HG03571 (cell line): Measurements from ENCODE around the gene ANKRD61.
"Not testable (repeated sequence)": the region's sequence is repeated elsewhere in the genome, so short reads cannot be mapped to it uniquely, and the experiment has no call there.

Experiments used
- ATAC-seq: cut with Tn5 transposase; IDR thresholded peaks from one replicate; pipeline ENCODE4 v1.9.1; 2021; ENCODE audit not compliant: unreplicated experiment

ANKRD61 gene

DNA sequence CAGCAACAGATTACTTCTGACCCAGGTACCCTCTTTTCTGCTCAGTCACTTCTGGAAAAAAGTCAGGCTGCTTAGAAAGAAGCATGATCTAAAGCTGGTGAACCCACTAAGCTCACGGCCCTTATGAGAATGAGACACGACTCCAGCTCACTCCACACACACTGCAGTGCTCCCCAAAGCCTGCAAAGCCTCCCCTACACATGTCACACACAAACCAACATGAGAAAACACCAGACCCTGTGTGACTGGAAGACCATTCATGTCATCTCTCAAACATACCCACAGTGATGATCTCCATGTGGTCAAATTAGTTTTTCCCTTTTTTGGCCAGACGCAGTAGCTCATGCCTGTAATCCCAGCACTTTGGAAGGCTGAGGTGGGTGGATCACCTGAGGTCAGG lies 391 bp downstream of the ANKRD61 start:
- ATAC-seq: no peak

DNA sequence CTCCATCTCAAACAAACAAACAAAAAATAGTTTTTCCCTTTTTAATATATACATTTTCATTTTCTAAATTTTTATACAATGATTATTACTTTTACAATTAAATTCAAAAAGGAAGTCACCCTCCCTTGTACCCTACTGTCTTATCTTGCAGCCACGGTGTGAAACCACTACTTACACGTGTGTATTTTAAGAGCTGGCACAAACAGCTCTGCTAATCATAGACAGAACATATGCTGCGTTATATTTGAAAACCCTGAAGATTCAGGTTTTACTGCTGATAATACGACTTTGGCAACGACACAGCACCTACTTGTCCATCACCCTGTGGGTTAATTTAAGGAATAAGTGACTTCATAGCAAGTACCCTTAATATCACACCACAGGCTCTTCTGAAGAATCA lies 991 bp downstream of the ANKRD61 start:
- ATAC-seq: no peak

DNA sequence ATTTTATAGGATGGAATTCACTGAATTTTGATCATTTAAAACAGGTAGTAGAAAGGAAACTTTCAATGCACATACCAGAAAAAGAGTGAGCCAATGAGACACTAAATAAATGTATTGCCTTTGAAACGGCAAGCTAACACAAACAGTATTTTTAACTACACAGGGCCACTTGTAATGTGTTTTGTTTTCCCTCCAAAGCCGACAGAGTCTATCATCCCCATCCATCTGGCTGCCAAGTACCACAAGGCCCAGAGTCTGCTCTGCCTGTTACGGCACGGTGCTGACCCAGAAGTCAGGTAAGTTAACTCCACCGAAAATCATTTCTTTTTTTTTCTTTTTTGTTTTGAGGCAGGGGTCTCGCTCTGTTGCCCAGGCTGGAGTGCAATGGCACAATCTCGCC lies 1.5 kb downstream of the ANKRD61 start:
- ATAC-seq: no peak

DNA sequence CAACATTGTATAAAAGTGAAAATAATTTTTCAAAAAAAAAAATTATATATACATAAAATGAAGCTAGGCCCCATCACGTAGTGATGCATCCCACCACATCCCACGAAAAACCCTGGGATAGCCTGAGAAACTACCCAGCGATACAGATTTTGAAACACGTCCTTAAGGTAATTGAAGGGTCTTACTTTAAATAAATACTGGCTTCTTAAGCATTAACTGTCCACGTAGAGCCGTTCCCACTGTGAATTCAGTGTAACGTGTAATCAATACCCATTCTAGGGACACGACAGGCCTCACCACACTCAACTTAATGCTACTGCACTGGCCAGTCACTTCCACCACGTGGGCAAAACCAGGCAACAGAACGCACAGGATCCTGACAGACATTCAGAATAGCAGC lies 4.0 kb downstream of the ANKRD61 start:
- no peak for ATAC-seq

DNA sequence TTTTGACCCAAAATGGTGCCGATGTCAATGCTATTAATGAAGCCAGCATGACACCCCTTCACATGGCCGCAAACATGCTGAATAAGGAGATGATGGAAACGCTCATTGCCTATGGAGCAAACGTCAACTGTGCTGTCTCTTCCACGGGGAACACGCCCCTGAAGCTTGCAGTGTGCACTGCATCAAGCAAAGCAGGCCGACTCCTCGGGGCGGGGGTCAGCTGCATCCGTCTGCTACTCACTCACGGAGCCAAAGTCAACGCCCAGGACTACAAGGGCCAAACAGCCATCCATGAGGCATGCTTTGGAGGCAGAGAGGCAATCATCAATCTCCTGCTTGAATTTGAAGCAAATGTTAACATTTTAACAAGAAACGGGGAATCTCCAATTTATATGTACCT lies 4.5 kb downstream of the ANKRD61 start:
- no peak for ATAC-seq

DNA sequence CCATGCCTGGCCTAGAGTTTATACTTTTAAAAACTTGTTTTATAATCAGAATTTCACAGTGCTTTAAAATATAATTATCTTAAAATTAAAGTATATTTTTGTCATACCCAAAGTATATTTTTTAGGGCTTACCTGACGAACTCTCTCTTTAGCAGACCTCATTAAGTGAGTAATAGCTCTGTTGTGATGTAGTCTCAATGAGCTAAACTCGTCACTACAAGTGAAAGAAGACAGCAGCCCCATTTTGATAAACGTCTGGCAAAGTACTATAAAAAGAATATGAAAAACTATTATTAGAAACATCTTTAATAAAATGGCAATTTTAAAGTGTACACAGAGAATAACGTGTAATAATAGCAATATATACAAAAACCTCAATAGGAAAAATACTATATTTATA lies 18.6 kb downstream of the ANKRD61 start:
- ATAC-seq: no peak

DNA sequence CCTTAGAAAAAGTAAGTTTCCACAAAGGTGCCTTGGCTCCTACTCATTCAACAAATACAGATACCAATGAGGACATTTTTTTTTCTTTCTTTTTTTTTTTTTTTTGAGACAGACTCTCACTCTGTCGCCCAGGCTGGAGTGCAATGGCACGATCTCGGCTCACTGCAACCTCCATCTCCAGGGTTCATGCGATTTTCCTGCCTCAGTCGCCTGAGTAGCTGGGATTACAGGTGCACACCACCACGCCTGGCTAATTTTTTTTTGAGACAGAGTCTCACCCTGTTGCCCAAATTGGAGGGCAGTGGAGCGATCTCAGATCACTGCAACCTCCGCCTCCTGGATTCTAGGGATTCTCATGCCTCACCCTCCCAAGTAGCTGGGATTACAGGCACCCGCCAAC lies 20.0 kb downstream of the ANKRD61 start:
- not testable (repeated sequence) for ATAC-seq

DNA sequence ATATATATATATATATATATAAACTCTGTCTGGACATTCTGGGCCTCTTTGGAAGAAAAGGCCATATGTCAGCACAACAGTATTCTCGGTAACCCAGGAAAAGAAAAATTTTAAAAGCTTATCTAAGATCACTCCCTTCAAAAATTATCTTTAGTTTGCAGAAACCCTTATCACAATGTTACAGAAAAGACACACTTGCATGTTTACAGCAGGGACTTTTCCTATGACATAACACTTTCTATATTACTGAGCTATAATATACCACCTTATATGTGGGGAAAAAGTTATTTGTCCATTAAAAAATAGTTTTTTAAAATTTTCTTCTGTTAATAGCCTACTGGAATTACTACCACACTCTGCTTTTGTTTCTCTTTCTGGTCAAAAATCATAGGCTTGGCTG lies 25.4 kb downstream of the ANKRD61 start:
- no peak for ATAC-seq

DNA sequence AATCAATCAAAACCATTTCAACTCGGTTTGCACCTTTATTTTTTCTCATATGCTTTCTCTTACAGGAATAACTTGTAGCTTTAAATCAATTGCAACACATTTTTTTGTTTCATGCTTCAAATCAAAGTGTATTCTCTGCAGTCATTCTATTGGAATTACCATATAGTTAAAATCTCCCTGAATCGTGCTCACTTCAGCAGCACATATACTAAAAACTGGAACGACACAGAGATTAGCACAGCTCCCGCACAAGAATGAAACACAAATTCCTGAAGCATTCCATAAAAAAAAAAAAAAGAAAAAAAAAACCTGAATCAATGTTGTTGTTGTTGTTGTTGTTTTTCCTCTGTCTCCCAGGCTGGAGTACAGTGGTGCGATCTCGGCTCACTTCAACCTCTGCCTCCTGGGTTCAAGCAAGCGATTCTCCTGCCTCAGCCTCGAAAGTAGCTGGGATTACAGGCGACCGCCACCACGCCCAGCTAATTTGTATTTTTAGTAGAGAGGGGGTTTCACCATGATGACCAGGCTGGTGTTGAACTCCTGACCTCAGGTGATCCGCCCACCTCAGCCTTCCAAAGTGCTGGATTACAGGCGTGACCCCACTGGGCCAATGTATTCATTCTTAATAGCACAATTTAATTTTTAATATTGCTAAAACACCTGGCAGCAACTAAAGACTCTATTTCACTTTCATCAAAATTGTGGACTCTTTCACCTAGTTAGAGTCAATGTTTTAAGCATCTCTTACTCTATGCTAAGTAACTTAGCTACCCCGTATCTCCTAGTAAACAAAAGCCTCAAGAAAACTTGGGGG lies 26.3 kb downstream of the ANKRD61 start:
- ATAC-seq: no peak

DNA sequence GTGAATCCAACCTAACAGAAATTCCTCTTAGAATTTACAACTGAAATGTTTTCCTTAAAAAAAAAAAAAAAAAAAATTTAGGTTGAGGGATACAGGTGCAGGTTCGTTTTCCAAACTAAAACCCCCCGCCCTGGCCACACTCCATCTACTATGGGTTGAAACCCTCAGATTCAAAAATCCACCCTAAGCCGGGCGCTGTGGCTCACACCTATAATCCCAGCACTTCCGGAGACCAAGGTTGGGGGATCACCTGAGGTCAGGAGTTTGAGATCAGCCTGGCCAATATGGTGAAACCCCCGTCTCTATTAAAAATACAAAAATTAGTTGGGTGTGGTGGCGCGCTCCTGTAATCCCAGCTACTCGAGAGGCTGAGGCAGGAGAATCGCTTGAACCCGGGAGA lies 28.8 kb downstream of the ANKRD61 start:
- ATAC-seq: not testable (repeated sequence)

DNA sequence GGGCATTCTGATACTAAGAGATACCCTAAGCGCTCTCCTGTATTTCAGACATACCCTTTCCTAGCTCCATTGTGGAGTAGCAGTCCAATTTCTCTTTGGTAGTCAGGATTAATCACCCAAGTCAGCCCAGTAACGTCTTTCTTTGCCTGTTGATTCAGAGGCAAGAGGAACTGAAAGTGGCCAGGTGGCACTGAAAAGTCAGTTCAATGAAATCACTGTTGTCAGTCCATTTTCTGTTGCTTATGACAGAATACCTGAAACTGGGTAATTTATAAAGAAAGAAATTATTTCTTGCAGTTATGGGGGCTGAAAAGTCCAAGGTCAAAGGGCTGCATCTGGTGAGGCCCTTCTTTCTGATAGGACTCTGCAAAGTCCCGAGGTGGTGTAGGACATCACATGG lies 40.2 kb downstream of the ANKRD61 start:
- peak; percentile 78 for ATAC-seq

DNA sequence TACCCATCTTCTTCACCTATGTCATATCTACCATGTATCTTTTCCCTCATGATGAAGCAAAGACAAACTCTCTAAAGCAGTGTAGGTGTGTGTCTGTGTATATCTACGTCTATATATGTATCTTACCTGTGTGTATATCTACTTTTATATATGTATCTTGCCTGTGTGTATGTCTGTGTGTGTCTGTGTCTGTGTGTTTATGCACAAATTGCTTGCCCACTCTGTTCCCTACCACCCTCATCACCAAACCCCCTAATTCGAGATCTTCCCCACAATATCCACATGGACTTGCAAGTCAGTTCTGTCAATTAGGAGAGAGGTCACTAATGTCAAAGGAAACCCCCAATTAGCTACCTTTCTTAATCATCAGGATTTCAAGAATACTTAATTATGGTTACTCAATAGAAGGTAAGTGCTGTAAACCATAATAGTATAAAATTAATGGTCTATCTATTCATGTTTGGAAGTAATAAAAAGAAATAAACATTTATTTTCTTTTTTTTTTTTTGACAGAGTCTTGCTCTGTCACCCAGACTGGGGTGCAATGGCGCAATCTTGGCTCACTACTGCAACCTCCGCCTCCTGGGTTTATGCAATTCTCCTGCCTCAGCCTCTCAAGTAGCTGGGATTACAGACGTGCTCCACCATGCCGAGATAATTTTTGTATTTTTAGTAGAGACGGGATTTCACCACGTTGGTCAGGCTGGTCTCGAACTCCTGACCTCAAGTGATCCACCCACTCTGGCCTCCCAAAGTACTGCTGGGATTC lies 43.6 kb downstream of the ANKRD61 start:
- no peak for ATAC-seq

DNA sequence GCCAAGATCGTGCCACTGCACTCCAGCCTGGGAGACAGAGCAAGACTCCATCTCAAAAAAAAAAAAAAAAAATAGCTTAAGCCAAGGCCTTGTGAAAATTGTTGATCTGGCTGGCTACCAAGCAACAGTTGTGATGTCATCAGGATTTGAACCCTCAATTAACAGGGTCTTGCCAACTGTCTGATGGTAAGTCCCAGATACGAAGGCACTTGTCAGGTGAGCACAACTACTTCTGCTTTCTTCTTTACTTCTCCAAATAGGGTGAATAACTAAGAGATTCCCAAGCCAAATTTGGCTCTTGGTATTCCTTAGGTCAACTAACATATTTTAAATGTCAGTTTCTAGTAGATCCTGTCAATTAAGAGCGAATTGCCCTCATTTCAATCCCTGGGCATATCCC lies 47.4 kb downstream of the ANKRD61 start:
- no peak for ATAC-seq

DNA sequence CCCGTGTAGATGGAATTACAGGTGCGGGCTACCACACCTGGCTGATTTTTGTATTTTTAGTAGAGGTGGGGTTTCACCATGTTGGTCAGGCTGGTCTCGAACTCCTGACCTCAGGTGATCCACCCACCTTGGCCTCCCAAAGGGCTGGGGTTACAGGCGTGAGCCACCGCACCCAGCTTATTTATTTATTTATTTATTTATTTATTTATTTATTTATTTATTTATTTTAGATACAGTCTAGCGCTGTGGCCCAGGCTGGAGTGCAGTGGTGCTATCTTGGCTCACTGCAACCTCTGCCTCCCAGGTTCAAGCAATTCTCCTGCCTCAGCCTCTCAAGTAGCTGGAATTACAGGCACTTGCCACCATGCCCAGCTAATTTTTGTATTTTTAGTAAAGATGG lies 51.9 kb downstream of the ANKRD61 start:
- not testable (repeated sequence) for ATAC-seq
